T-helper 1 cell treated with Interleukin-12 subunit alpha and Interleukin-12 subunit beta and Interleukin-4 antibody, amounts not matched to agents 30 ng/mL and 1 ng/mL, for 36 hours (primary cell): ENCODE measurements around the gene CCR7. TPM values are rescaled to one million over a fixed set of nuclear protein-coding genes. Genes with fewer than 3 reads are reported as not detected.
"Not testable (repeated sequence)": the region's sequence is repeated elsewhere in the genome, so short reads cannot be mapped to it uniquely, and the experiment has no call there.

Source experiments
- intact Hi-C: fragments of 100-400 bp; cut with micrococcal nuclease; formaldehyde crosslinking; loops from one replicate; pipeline ENCODE4 v1.15.1; 2024
- total RNA-seq: library from RNA; stranded (reverse); gene quantifications from 2 replicates; pipeline ENCODE4 v1.2.3, GENCODE V29; 2022

CCR7 gene
- total RNA-seq, 1 donor from 2014 or later = 171 TPM

GRCh38 chr17:40552806-40553693 lies 12.2 kb downstream of the CCR7 start:
- intact Hi-C loops = no loop called here

GRCh38 chr17:40551879-40552768 lies 13.1 kb downstream of the CCR7 start:
- intact Hi-C loops = no loop called here

- intact Hi-C loops = no loop called here
Observed at GRCh38 chr17:40551091-40551878, 14.0 kb downstream of the CCR7 start.

- intact Hi-C loops = no loop called here
Observed at GRCh38 chr17:40550608-40551007, 14.7 kb downstream of the CCR7 start.

GRCh38 chr17:40548982-40549685 lies 16.1 kb downstream of the CCR7 start:
- intact Hi-C loops = no loop called here

GRCh38 chr17:40548491-40548981 lies 16.7 kb downstream of the CCR7 start:
- intact Hi-C loops = no loop called here

GRCh38 chr17:40547785-40548478 lies 17.3 kb downstream of the CCR7 start:
- intact Hi-C loops = no loop called here

- intact Hi-C loops = no loop called here
Observed at GRCh38 chr17:40547079-40547784, 18.0 kb downstream of the CCR7 start.

- intact Hi-C loops = not testable (repeated sequence)
Observed at GRCh38 chr17:40546497-40546896, 18.8 kb downstream of the CCR7 start.

- intact Hi-C loops = no loop called here
Observed at GRCh38 chr17:40545660-40546059, 19.6 kb downstream of the CCR7 start.

- intact Hi-C loops = no loop called here
Observed at GRCh38 chr17:40542558-40543411, 22.5 kb downstream of the CCR7 start.

- intact Hi-C loops = loop anchor here (1.0 kb wide), 1 partner anchor 18 kb away; no protein-coding TSS in a partner anchor
Observed at GRCh38 chr17:40541873-40542557, 23.3 kb downstream of the CCR7 start.

- intact Hi-C loops = loop anchor here (1.0 kb wide), 1 partner anchor 19 kb away; no protein-coding TSS in a partner anchor
Observed at GRCh38 chr17:40541060-40541872, 24.0 kb downstream of the CCR7 start.

- intact Hi-C loops = no loop called here
Observed at GRCh38 chr17:40540448-40540847, 24.8 kb downstream of the CCR7 start.

GRCh38 chr17:40539711-40540411 lies 25.4 kb downstream of the CCR7 start:
- intact Hi-C loops = no loop called here
